PC-9 (cell line): Measurements from ENCODE around the gene PRR29. TPM values are rescaled to one million over a fixed set of nuclear protein-coding genes. Genes with fewer than 3 reads are reported as not detected.
A peak's percentile ranks its signal among the peaks of the same experiment; 100 is the strongest.

Experiments used
- BruUV-seq: library from RNA; stranded (reverse); fragments of 400-500 nt; replicated peaks from 2 replicates; lab custom pipeline; 2021; lab: Mats Ljungman, UMichigan
- CTCF ChIA-PET: fragments of 300-600 bp; sonication (Branson Sonifier 250); formaldehyde crosslinking; loops from one replicate; lab custom pipeline; 2022; ENCODE audit warnings: antibody characterized with exemption; lab: Charles Lee
- POLR2A ChIA-PET: fragments of 300-600 bp; sonication (Branson Sonifier 250); formaldehyde crosslinking; loops from one replicate; lab custom pipeline; 2022; ENCODE audit warnings: antibody characterized with exemption; ENCODE audit not compliant: unreplicated experiment; lab: Charles Lee
- DNase-seq, 2 experiments: peaks; one replicate each; pipeline versions ENCODE4 v3.0.0 to v3.0.0-alpha.2; 2015 to 2022; ENCODE audit warnings: mixed read lengths in 1 of 2
- H2AFZ ChIP-seq: fragments of 200-600 bp; sonication (generic); 2 replicates; pipeline ENCODE4 v1.8.1; 2017; ENCODE audit warnings: antibody characterized with exemption
- H3F3A ChIP-seq: fragments of 200-600 bp; sonication (generic); 2 replicates; pipeline ENCODE4 v1.8.1; 2017; ENCODE audit warnings: antibody characterized with exemption, mild to moderate bottlenecking, low read depth; ENCODE audit not compliant: insufficient read depth
- H3K27ac ChIP-seq: fragments of 200-600 bp; sonication (generic); 2 replicates; pipeline ENCODE4 v1.6.1; 2016; ENCODE audit warnings: mixed run types
- H3K27me3 ChIP-seq: fragments of 200-600 bp; sonication (generic); 2 replicates; pipeline ENCODE4 v1.6.1; 2016; ENCODE audit warnings: low read depth, mixed run types; ENCODE audit not compliant: insufficient read depth
- H3K36me3 ChIP-seq: fragments of 200-600 bp; sonication (generic); 2 replicates; pipeline ENCODE4 v1.6.1; 2016; ENCODE audit warnings: low read depth, mixed run types
- H3K4me1 ChIP-seq: fragments of 200-600 bp; sonication (generic); replicated peaks from 2 replicates; pipeline ENCODE4 v1.6.1; 2016; ENCODE audit warnings: mixed run types; ENCODE audit not compliant: insufficient read depth
- H3K4me2 ChIP-seq: fragments of 200-600 bp; sonication (generic); 2 replicates; pipeline ENCODE4 v1.6.1; 2017; ENCODE audit warnings: mixed run types
- H3K4me3 ChIP-seq: fragments of 200-600 bp; sonication (generic); 2 replicates; pipeline ENCODE4 v1.6.1; 2016; ENCODE audit warnings: mixed run types
- H3K79me2 ChIP-seq: fragments of 200-600 bp; sonication (generic); 2 replicates; pipeline ENCODE4 v1.6.1; 2017; ENCODE audit warnings: low read depth, mixed run types
- H3K9me2 ChIP-seq: fragments of 200-600 bp; sonication (generic); 2 replicates; pipeline ENCODE4 v1.8.1; 2017; ENCODE audit warnings: mild to moderate bottlenecking; ENCODE audit not compliant: insufficient read depth
- H3K9me3 ChIP-seq: fragments of 200-600 bp; sonication (generic); 2 replicates; pipeline ENCODE4 v1.8.1; 2016; ENCODE audit warnings: low read depth; ENCODE audit not compliant: insufficient read depth
- H4K20me1 ChIP-seq: fragments of 200-600 bp; sonication (generic); 2 replicates; pipeline ENCODE4 v1.8.1; 2017; ENCODE audit not compliant: insufficient read depth
- CTCF ChIP-seq: fragments of 200-600 bp; sonication (generic); conservative IDR thresholded peaks from 2 replicates; pipeline ENCODE4 v1.6.1; 2017; ENCODE audit warnings: mixed run types, antibody characterized with exemption, mild to moderate bottlenecking, moderate library complexity
- EZH2 ChIP-seq: fragments of 200-600 bp; sonication (generic); IDR thresholded peaks from 2 replicates; pipeline ENCODE4 v1.8.0; 2017; ENCODE audit warnings: antibody characterized with exemption, low read depth
- intact Hi-C: fragments of 100-400 bp; cut with micrococcal nuclease; formaldehyde crosslinking; loops from one replicate; pipeline ENCODE4 v1.10.0; 2022; ENCODE audit not compliant: unreplicated experiment
- total RNA-seq: library from RNA; stranded (reverse); gene quantifications from 2 replicates; pipeline ENCODE4 v1.2.3, GENCODE V29; 2021

PRR29 gene
- total RNA-seq, 1 experiment from 2014 or later = 2.4 TPM

- TF ChIP-seq EZH2 (no peak), CTCF (no peak)
- no peak overlapping the region for H3K27ac ChIP-seq
- no peaks in the 10 kb centered on the region for H3K36me3 ChIP-seq
- POLR2A ChIA-PET = interaction anchor here (0.6 kb wide), 1 partner anchor 176 kb away, joined by 5 read pairs; no protein-coding TSS in a partner anchor
- no peaks in the 10 kb centered on the region for H3K9me3 ChIP-seq
- peaks cover 12% of the 10 kb centered on the region for H3K4me1 ChIP-seq
- CTCF ChIA-PET = no interaction called here
- no peaks in the 10 kb centered on the region for H3K9me2 ChIP-seq
- no peaks in the 10 kb centered on the region for H4K20me1 ChIP-seq
- no peak overlapping the region for H3K4me3 ChIP-seq
- BruUV-seq = no TSS peak
- DNase-seq = no peak
- intact Hi-C loops = no loop called here
- no peak overlapping the region for H3K4me2 ChIP-seq
- H3F3A ChIP-seq = peaks cover 9% of the 10 kb centered on the region; the same call in 1 of the 2 replicates
- H2AFZ ChIP-seq = no peak overlapping the region
- H3K79me2 ChIP-seq = no peaks in the 10 kb centered on the region
- H3K27me3 ChIP-seq = no peaks in the 10 kb centered on the region
These were observed 28.9 kb upstream of the PRR29 start for GRCh38 chr17:63969278-63969677.

GRCh38 chr17:63972796-63973195 lies 25.4 kb upstream of the PRR29 start, which contains the start of gene SCN4A:
TSS of gene SCN4A (minus strand) at chr17:63972918. CDS start at chr17:63972841, 77 bp downstream.
- Histone ChIP-seq H3K4me2 (peak within 1 kb of the TSS; percentile 82), H4K20me1 (no peaks in the 10 kb centered on the region), H2AFZ (no peak within 1 kb of the TSS), H3K9me2 (no peaks in the 10 kb centered on the region), H3K4me1 (peaks cover 25% of the 10 kb centered on the region), H3K4me3 (no peak within 1 kb of the TSS), H3K36me3 (no peaks in the 10 kb centered on the region), H3K79me2 (no peaks in the 10 kb centered on the region), H3K9me3 (no peaks in the 10 kb centered on the region), H3F3A (peaks cover 22% of the 10 kb centered on the region), H3K27ac (no peak within 1 kb of the TSS), H3K27me3 (no peaks in the 10 kb centered on the region)
- intact Hi-C loops = no loop called here
- no TSS peak for BruUV-seq
- TF ChIP-seq CTCF (no peak), EZH2 (no peak)
- CTCF ChIA-PET = no interaction called here
- POLR2A ChIA-PET = no interaction called here
- DNase-seq = no peak

- TF ChIP-seq CTCF = no peak
- TF ChIP-seq EZH2 = no peak
- ChIA-PET CTCF (interaction anchor here (0.6 kb wide), 1 partner anchor 14 kb away, joined by 3 read pairs; no protein-coding TSS in a partner anchor), POLR2A (no interaction called here)
- Histone ChIP-seq H3K79me2 (no peaks in the 10 kb centered on the region), H3K4me3 (no peak overlapping the region), H2AFZ (no peak overlapping the region), H3F3A (peaks cover 22% of the 10 kb centered on the region), H4K20me1 (no peaks in the 10 kb centered on the region), H3K27ac (no peak overlapping the region), H3K36me3 (no peaks in the 10 kb centered on the region), H3K4me2 (peak overlapping the region; percentile 82; the same call in 1 of the 2 replicates), H3K27me3 (no peaks in the 10 kb centered on the region), H3K9me2 (no peaks in the 10 kb centered on the region), H3K9me3 (no peaks in the 10 kb centered on the region), H3K4me1 (peaks cover 25% of the 10 kb centered on the region)
- intact Hi-C loops = no loop called here
- no peak for DNase-seq
- no TSS peak for BruUV-seq
These were observed 24.9 kb upstream of the PRR29 start for GRCh38 chr17:63973247-63973646.
